ENCODE results near the gene KCNE3. TPM values are rescaled to one million over a fixed set of nuclear protein-coding genes. Genes with fewer than 3 reads are reported as not detected.

KCNE3 gene
- total and polyA plus RNA-seq, 9 of the 15 experiments (the other 6 are each of a cell fraction or from before 2014, with no cell fraction given) = 1.6 to 8.7 (median 6.2) TPM

DNA sequence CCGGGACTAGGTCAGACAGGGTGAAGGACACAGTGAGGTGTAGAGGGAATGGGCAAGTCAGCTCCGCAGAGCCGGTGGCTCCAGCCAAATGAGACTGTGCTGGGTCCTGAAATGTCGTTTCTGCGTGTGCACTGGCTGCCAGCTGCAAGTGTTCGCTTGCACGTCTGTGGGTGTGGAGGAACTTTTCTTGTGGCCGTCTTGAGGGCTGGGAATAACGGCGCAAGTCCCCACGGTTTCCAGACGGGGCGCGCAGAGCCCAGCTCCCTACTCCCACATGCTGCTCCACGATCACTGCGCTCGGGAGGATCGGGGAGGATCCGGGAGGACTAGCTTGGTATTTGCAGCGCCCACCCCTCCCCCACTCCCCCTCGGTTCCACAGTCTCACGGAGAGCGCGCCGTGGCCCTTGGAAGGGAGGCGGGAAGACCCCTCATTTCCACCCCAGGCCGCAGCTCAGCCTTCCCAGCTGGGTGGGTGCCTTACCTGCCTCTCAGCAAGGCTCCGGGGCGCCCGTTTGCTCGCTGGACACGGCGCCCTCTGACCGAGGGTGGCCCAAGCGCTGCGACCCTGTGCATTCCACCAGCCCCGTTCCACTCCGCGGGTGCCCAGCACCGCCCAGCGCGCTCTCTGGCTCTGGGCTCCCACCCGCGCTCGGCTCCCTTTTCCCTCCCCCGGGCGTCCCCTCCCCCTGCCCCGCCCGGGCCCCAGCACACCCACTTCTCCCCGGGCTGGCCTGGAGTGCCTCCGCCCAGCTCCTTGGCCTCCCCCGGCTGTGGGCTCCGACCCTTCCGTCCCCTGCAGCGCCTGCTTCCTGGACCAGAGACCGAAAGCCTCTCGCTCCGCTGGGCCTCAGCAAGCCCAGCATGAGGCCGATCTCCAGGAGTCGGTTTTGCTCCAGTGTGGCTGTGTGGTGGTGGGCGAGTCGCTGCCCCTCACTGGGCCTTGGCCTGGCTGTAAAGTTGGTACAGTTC lies at the start of gene KCNE3 (continued):
- TF ChIP-seq RBM17 (IDR thresholded peaks at IDR 0.05; ENCODE audit: borderline replicate concordance, low read depth, low read length) (no peak), ETS1 (conservative IDR thresholded peaks at IDR 0.05; ENCODE audit: control insufficient read depth, low read depth, low read length) (no peak), ZNF766 (CRISPR knock-in tag; conservative IDR thresholded peaks at IDR 0.05) (no peak), ZNF444 (CRISPR knock-in tag; IDR thresholded peaks at IDR 0.05) (0 out of 2 replicates have a peak, but pooled peaks have one; percentile 40), FOXM1 (IDR thresholded peaks at IDR 0.05; ENCODE audit: low read depth) (no peak), FOXM1 (CRISPR knock-in tag; IDR thresholded peaks at IDR 0.05; ENCODE audit: low read depth) (no peak), NCOA6 (IDR thresholded peaks at IDR 0.05) (no peak), ZNF778 (CRISPR knock-in tag; IDR thresholded peaks at IDR 0.05) (no peak), CHD2 (IDR thresholded peaks at IDR 0.05; ENCODE audit: low read depth, low read length) (no peak), MEIS2 (IDR thresholded peaks at IDR 0.05; ENCODE audit: partially characterized antibody) (no peak), TRIM25 (IDR thresholded peaks at IDR 0.05; ENCODE audit: borderline replicate concordance) (no peak), KLF6 (CRISPR knock-in tag; IDR thresholded peaks at IDR 0.05; ENCODE audit: borderline replicate concordance) (no peak), RBM25 (IDR thresholded peaks at IDR 0.05; ENCODE audit: low read depth, low read length, severe bottlenecking) (no peak)
- TF ChIP-seq, protein P1, sequence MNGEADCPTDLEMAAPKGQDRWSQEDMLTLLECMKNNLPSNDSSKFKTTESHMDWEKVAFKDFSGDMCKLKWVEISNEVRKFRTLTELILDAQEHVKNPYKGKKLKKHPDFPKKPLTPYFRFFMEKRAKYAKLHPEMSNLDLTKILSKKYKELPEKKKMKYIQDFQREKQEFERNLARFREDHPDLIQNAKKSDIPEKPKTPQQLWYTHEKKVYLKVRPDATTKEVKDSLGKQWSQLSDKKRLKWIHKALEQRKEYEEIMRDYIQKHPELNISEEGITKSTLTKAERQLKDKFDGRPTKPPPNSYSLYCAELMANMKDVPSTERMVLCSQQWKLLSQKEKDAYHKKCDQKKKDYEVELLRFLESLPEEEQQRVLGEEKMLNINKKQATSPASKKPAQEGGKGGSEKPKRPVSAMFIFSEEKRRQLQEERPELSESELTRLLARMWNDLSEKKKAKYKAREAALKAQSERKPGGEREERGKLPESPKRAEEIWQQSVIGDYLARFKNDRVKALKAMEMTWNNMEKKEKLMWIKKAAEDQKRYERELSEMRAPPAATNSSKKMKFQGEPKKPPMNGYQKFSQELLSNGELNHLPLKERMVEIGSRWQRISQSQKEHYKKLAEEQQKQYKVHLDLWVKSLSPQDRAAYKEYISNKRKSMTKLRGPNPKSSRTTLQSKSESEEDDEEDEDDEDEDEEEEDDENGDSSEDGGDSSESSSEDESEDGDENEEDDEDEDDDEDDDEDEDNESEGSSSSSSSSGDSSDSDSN (IDR thresholded peaks at IDR 0.05; ENCODE audit: borderline replicate concordance in 1 of 2, low read depth in 2 of 2, low read length in 2 of 2) = peak; percentile 77 to 90; a peak in 3 of 4 replicates
- TF ChIP-seq, protein P2, sequence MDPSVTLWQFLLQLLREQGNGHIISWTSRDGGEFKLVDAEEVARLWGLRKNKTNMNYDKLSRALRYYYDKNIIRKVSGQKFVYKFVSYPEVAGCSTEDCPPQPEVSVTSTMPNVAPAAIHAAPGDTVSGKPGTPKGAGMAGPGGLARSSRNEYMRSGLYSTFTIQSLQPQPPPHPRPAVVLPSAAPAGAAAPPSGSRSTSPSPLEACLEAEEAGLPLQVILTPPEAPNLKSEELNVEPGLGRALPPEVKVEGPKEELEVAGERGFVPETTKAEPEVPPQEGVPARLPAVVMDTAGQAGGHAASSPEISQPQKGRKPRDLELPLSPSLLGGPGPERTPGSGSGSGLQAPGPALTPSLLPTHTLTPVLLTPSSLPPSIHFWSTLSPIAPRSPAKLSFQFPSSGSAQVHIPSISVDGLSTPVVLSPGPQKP (CRISPR knock-in tag; IDR thresholded peaks at IDR 0.05) = no peak
- TF ChIP-seq, protein P3, sequence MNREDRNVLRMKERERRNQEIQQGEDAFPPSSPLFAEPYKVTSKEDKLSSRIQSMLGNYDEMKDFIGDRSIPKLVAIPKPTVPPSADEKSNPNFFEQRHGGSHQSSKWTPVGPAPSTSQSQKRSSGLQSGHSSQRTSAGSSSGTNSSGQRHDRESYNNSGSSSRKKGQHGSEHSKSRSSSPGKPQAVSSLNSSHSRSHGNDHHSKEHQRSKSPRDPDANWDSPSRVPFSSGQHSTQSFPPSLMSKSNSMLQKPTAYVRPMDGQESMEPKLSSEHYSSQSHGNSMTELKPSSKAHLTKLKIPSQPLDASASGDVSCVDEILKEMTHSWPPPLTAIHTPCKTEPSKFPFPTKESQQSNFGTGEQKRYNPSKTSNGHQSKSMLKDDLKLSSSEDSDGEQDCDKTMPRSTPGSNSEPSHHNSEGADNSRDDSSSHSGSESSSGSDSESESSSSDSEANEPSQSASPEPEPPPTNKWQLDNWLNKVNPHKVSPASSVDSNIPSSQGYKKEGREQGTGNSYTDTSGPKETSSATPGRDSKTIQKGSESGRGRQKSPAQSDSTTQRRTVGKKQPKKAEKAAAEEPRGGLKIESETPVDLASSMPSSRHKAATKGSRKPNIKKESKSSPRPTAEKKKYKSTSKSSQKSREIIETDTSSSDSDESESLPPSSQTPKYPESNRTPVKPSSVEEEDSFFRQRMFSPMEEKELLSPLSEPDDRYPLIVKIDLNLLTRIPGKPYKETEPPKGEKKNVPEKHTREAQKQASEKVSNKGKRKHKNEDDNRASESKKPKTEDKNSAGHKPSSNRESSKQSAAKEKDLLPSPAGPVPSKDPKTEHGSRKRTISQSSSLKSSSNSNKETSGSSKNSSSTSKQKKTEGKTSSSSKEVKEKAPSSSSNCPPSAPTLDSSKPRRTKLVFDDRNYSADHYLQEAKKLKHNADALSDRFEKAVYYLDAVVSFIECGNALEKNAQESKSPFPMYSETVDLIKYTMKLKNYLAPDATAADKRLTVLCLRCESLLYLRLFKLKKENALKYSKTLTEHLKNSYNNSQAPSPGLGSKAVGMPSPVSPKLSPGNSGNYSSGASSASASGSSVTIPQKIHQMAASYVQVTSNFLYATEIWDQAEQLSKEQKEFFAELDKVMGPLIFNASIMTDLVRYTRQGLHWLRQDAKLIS (CRISPR knock-in tag; IDR thresholded peaks at IDR 0.05) = no peak
